ENCODE results near the gene CAP1.
"Not testable (repeated sequence)": the region's sequence is repeated elsewhere in the genome, so short reads cannot be mapped to it uniquely, and the experiment has no call there.

CAP1 gene

DNA sequence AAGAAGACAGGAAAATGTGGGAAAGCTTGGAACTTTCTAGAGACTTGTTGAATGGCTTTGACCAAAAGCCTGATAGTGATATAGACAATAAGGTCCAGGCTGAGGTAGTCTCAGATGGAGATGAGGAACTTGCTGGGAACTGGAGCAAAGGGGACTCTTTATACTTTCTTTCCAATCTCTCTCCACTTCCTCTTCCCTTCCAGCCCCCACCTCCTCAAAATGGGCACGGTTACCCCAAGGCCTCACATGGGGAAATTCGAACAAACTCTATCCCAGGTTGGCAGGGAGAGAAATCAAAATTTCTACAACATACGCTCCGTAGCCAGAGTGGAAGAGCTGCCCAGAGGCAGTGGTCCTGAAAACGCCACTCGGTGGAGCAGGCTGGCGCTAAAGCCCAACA, 41.3 kb downstream of the CAP1 start:
- no peak overlapping the region for H3K9ac ChIP-seq (ENCODE audit: low read length in 2 of 2)
- no peaks in the 10 kb centered on the region for H3K4me1 ChIP-seq (ENCODE audit: control insufficient read depth, insufficient read depth, low read length)
- peaks cover 23 to 33% of the 10 kb centered on the region in 2 donors for H3K36me3 ChIP-seq (ENCODE audit: control insufficient read depth in 2 of 2, insufficient read depth in 2 of 2, low read length in 2 of 2)
- no peaks in the 10 kb centered on the region for H3K9me3 ChIP-seq (ENCODE audit: control insufficient read depth in 2 of 2, low read length in 2 of 2)
- H3K27ac ChIP-seq (ENCODE audit: low read length): no peak overlapping the region
- H3K4me3 ChIP-seq (ENCODE audit: low read length in 2 of 2): no peak overlapping the region
- H3K27me3 ChIP-seq (ENCODE audit: control insufficient read depth in 1 of 2, insufficient read depth in 2 of 2, low read length in 2 of 2): no peaks in the 10 kb centered on the region

DNA sequence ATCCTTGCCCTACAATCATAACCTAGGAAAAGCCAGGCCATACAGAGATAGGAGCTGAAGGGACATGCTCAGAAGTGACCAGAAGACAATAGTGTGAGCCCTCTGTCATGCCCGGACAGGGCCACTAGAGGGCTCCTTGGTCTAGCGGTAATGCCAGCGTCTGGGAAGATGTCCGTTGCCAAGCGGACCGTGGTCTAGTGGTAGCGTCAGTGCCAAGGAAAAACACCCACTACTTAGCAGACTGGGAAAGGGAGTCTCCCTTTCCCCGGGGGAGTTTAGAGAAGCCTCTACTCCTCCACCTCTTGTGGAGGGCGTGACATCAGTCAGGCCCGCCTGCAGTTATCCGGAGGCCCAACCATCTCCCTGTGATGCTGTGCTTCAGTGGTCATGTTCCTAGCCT, 44.2 kb downstream of the CAP1 start:
- not testable (repeated sequence) for H3K9me3 ChIP-seq (ENCODE audit: control insufficient read depth in 2 of 2, low read length in 2 of 2); H3K27ac ChIP-seq (ENCODE audit: low read length); H3K27me3 ChIP-seq (ENCODE audit: control insufficient read depth in 1 of 2, insufficient read depth in 2 of 2, low read length in 2 of 2); H3K4me1 ChIP-seq (ENCODE audit: control insufficient read depth, insufficient read depth, low read length); H3K9ac ChIP-seq (ENCODE audit: low read length in 2 of 2)
- Histone ChIP-seq H3K36me3 (ENCODE audit: control insufficient read depth in 2 of 2, insufficient read depth in 2 of 2, low read length in 2 of 2) (peaks cover 22 to 36% of the 10 kb centered on the region in 2 donors), H3K4me3 (ENCODE audit: low read length in 2 of 2) (peak overlapping the region in 1 of 2 donors; percentile 44)

DNA sequence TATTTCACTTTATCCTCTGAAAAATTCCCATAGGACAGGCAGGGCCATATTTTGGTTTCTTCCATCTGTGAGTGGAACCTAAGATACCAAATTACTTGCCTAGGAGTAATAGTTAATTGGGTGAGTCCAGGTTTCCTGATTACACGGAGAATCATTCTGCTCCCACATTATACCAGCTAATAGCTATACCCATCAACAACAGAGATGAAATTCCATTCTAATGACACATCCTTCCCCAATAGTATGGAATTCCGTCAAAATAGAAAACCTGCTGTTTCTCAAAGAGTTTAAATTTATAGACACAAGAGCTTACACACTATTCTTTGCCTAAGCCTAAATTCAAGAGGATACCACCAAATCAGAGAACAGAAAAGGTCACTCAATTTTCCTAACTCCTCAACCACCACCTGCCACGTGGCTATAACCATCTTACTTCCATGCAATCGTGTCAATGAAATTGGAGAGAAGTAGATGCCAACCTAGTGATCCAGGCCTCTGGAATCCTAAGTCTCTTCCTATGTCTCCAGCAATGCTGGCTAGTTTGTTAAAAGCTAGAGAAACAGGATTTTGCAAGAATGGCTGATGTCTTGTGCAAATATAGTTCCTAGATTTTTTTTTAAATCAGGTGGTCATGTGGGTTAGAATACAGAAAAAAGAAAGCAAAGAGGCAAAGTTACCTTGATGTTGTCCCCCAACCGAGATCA, 50.3 kb downstream of the CAP1 start:
- Histone ChIP-seq H3K36me3 (ENCODE audit: control insufficient read depth in 2 of 2, insufficient read depth in 2 of 2, low read length in 2 of 2) (peaks cover 34 to 36% of the 10 kb centered on the region in 2 donors), H3K4me3 (ENCODE audit: low read length in 2 of 2) (no peak overlapping the region), H3K9ac (ENCODE audit: low read length in 2 of 2) (no peak overlapping the region), H3K9me3 (ENCODE audit: control insufficient read depth in 2 of 2, low read length in 2 of 2) (no peaks in the 10 kb centered on the region), H3K4me1 (ENCODE audit: control insufficient read depth, insufficient read depth, low read length) (no peaks in the 10 kb centered on the region), H3K27ac (ENCODE audit: low read length) (no peak overlapping the region), H3K27me3 (ENCODE audit: control insufficient read depth in 1 of 2, insufficient read depth in 2 of 2, low read length in 2 of 2) (no peaks in the 10 kb centered on the region)

DNA sequence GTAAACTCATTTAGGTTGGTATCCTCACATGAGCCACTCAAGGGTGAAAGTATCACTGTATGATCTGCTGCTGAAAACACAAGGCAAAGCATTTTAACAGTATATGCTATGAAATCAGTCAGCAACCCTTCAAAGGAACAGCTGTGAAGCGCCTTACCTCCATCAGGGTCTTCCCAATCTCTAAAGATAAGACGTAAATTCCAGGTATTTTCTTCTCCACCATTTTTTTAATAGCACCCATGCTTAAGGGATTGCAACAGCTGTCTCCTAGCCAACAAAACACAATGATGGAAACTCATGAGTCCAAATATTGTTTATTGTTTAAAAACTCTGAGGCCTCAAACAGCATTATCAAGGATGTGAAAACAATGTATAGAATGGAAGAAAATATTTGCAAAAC, 51.7 kb downstream of the CAP1 start:
- Histone ChIP-seq H3K4me3 (ENCODE audit: low read length in 2 of 2) (no peak overlapping the region), H3K4me1 (ENCODE audit: control insufficient read depth, insufficient read depth, low read length) (peaks cover 1% of the 10 kb centered on the region), H3K36me3 (ENCODE audit: control insufficient read depth in 2 of 2, insufficient read depth in 2 of 2, low read length in 2 of 2) (peaks cover 25 to 31% of the 10 kb centered on the region in 2 donors), H3K27ac (ENCODE audit: low read length) (no peak overlapping the region), H3K9me3 (ENCODE audit: control insufficient read depth in 2 of 2, low read length in 2 of 2) (no peaks in the 10 kb centered on the region), H3K27me3 (ENCODE audit: control insufficient read depth in 1 of 2, insufficient read depth in 2 of 2, low read length in 2 of 2) (no peaks in the 10 kb centered on the region), H3K9ac (ENCODE audit: low read length in 2 of 2) (no peak overlapping the region)

DNA sequence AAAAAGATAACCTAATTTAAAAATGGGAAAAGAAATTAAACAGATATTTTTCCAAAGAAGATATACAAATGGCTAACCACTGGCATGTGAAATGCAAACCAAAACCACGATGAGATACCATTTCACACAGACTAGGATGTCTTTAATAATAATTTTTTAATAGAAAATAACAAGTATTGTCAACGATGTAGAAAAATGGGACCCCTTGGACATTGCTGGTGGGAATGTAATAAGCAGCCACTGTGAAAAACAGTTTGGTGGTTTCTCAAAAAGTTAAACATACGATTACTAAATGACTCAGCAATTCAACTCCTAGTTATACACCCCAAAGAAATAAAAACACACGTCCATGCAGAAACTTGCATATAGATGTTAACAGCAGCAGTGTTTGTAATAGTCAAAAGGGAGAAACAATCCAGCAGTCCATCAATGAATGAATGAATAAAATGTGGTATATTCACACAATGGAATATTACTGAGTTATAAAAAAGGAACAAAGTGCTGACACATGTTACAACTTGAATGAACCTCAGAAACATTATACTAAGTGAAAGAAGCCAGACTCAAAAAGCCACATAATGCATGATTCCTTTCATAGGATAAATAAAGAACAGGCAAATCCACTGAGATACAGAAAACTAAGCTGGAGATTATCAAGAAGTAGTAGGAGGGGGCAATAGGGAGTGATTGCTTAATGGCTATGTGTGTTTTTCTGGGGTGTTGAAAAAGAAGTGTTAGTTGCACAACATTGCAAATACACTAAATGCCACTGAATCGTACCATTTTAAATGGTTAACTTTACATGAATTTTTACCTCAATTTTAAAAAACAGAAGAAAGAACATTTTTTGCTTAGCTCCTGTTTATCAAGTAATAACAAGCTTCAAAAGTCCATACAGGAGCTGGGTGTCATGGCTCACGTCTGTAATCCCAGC, 52.4 kb downstream of the CAP1 start:
- Histone ChIP-seq H3K36me3 (ENCODE audit: control insufficient read depth in 2 of 2, insufficient read depth in 2 of 2, low read length in 2 of 2) (peaks cover 22 to 26% of the 10 kb centered on the region in 2 donors), H3K4me1 (ENCODE audit: control insufficient read depth, insufficient read depth, low read length) (peaks cover 6% of the 10 kb centered on the region), H3K27ac (ENCODE audit: low read length) (no peak overlapping the region), H3K9ac (ENCODE audit: low read length in 2 of 2) (no peak overlapping the region), H3K9me3 (ENCODE audit: control insufficient read depth in 2 of 2, low read length in 2 of 2) (no peaks in the 10 kb centered on the region), H3K4me3 (ENCODE audit: low read length in 2 of 2) (no peak overlapping the region), H3K27me3 (ENCODE audit: control insufficient read depth in 1 of 2, insufficient read depth in 2 of 2, low read length in 2 of 2) (no peaks in the 10 kb centered on the region)

DNA sequence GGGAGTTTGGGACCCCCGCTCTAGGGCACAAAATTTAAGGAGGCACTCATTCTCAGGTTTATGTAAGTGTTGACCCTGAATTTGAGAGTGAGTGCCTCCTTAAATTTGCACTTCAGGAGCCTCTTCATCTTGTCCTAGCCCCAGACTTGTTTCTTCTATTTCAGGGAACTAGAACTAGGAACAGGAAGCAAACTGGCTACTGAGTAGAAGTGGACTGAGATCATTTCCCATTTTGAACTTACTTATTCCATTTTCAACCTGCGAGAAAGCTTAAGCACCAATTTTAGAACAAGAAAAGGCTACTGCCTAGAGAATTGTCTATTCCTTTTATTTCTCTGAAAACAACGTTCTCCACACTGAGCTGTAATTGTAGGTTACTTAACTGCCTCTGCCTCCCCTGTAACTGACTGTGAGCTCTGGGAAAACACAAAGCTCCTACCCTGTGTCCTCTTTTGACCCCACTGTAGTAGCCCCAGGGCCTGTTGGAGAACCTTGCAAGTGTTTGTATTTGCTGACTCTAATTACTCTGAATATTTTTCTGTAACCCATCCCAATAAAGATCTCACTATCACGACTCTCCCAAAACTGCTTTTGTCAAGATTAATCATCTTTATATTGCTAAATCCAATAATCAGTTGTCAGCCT, 54.1 kb downstream of the CAP1 start:
- Histone ChIP-seq H3K9ac (ENCODE audit: low read length in 2 of 2) (no peak overlapping the region), H3K36me3 (ENCODE audit: control insufficient read depth in 2 of 2, insufficient read depth in 2 of 2, low read length in 2 of 2) (peaks cover 17 to 18% of the 10 kb centered on the region in 2 donors), H3K9me3 (ENCODE audit: control insufficient read depth in 2 of 2, low read length in 2 of 2) (no peaks in the 10 kb centered on the region), H3K4me1 (ENCODE audit: control insufficient read depth, insufficient read depth, low read length) (peaks cover 6% of the 10 kb centered on the region), H3K27ac (ENCODE audit: low read length) (no peak overlapping the region), H3K27me3 (ENCODE audit: control insufficient read depth in 1 of 2, insufficient read depth in 2 of 2, low read length in 2 of 2) (no peaks in the 10 kb centered on the region), H3K4me3 (ENCODE audit: low read length in 2 of 2) (no peak overlapping the region)

DNA sequence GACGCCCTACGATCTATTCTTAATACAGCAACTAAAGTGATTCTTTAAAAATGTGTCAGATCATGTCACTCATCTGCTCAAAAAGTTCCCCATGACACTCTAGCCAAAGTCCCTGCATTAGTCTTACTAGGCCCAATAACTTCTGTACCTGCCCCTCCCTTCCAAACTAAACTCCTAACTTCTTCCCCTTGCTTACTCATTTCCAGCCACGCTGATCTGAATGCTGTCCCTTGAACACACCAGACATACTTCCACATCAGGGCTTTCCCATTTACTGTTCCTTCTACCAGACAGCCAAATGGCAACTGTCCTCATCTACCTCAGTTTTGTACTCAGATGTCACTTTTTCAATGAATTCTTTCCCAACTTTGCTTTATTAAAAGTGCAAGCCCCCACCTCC, 55.3 kb downstream of the CAP1 start:
- H3K27me3 ChIP-seq (ENCODE audit: control insufficient read depth in 1 of 2, insufficient read depth in 2 of 2, low read length in 2 of 2): no peaks in the 10 kb centered on the region
- H3K9ac ChIP-seq (ENCODE audit: low read length in 2 of 2): no peak overlapping the region
- no peak overlapping the region for H3K4me3 ChIP-seq (ENCODE audit: low read length in 2 of 2)
- H3K36me3 ChIP-seq (ENCODE audit: control insufficient read depth in 2 of 2, insufficient read depth in 2 of 2, low read length in 2 of 2): peaks cover 9% of the 10 kb centered on the region in 2 donors
- no peaks in the 10 kb centered on the region for H3K9me3 ChIP-seq (ENCODE audit: control insufficient read depth in 2 of 2, low read length in 2 of 2)
- peaks cover 6% of the 10 kb centered on the region for H3K4me1 ChIP-seq (ENCODE audit: control insufficient read depth, insufficient read depth, low read length)
- H3K27ac ChIP-seq (ENCODE audit: low read length): no peak overlapping the region

DNA sequence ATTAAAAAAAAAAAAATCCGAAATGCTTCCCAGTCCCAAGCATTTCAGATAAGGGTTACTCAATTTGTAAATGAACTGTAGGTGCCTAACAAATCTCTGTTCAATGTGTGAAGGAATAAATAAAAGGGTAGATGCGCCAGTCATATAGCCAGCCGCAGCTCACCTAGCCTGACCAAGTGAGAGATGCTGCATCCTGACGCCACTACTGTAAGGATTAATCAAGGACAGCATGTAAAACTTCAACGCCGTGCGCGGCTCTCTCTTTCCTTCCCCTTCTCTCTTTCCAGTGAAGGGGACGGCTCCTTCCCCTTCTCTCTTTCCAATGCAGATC, 56.1 kb downstream of the CAP1 start:
- Histone ChIP-seq H3K36me3 (ENCODE audit: control insufficient read depth in 2 of 2, insufficient read depth in 2 of 2, low read length in 2 of 2) (peaks cover 4 to 5% of the 10 kb centered on the region in 2 donors), H3K27me3 (ENCODE audit: control insufficient read depth in 1 of 2, insufficient read depth in 2 of 2, low read length in 2 of 2) (no peaks in the 10 kb centered on the region), H3K9ac (ENCODE audit: low read length in 2 of 2) (peak overlapping the region; percentile 66 to 78), H3K9me3 (ENCODE audit: control insufficient read depth in 2 of 2, low read length in 2 of 2) (no peaks in the 10 kb centered on the region), H3K4me1 (ENCODE audit: control insufficient read depth, insufficient read depth, low read length) (peaks cover 6% of the 10 kb centered on the region), H3K4me3 (ENCODE audit: low read length in 2 of 2) (peak overlapping the region; percentile 93 to 95), H3K27ac (ENCODE audit: low read length) (no peak overlapping the region)

DNA sequence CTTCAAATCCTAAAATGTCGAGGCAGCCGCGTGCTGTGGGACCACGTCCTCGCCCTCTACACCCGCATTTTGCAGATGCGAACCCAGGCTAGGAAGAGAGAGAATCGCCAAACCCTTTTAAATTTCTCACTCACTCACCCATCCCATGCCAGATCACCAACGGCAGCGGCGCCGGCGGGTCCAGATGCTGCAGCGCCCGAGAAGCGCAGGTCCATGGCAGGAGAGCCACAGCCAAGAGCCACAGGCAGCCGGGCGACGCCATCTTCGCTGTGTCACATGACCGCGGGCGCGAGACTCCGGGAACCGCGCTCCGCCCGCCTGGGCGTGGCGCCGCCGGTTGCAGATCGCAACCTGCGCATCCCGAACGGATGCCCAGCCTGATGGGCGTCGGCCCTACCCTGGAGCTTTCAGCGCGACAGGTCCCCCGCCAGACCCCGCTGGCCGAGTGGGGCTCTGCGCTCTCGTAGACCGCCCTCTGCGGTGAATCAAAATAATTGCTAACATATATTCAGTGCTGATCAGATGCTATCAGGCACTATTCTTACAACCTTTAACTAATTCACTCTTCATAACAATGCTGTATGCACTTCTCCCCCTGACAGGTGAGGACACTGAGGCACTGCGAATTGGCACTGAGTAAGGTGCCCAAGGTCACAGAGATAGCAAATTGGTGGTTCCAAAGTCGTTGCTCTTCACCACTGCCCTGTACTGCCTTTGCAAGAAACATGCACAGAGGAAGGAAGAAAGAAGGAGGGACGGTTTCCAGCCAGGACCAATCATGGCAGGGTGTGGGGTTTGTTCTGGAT, 56.7 kb downstream of the CAP1 start, which contains the start of gene PPT1:
PPT1 (minus strand) TSS at position 276 of the 806 bp plus-strand sequence; CDS start at position 262, 14 bp downstream.
- Histone ChIP-seq H3K9me3 (ENCODE audit: control insufficient read depth in 2 of 2, low read length in 2 of 2) (no peaks in the 10 kb centered on the region), H3K4me1 (ENCODE audit: control insufficient read depth, insufficient read depth, low read length) (peaks cover 6% of the 10 kb centered on the region), H3K4me3 (ENCODE audit: low read length in 2 of 2) (peak within 1 kb of the TSS; percentile 93 to 95), H3K36me3 (ENCODE audit: control insufficient read depth in 2 of 2, insufficient read depth in 2 of 2, low read length in 2 of 2) (peaks cover under 1 to 1% of the 10 kb centered on the region in 2 donors), H3K9ac (ENCODE audit: low read length in 2 of 2) (peak within 1 kb of the TSS; percentile 66 to 78), H3K27me3 (ENCODE audit: control insufficient read depth in 1 of 2, insufficient read depth in 2 of 2, low read length in 2 of 2) (no peaks in the 10 kb centered on the region), H3K27ac (ENCODE audit: low read length) (no peak within 1 kb of the TSS)

DNA sequence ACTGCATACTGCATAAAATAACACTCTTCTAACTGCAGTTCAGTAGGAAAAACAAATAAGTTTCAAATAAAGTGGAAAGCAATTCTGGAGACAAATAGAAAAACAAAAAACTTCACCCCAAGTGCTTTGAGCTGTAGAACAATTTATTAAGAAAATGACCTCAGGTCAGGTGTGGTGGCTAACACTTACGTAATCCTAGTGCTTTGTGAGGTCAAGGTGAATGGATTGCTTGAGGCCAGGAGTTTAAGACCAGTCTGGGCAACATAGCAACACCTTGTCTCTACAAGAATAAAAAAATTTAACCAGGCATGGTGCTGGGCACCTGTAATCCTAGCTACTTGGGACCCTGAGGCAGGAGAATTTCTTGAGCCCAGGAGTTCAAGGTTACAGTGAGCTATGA, 61.5 kb downstream of the CAP1 start:
- H3K4me1 ChIP-seq (ENCODE audit: control insufficient read depth, insufficient read depth, low read length): peaks cover 6% of the 10 kb centered on the region
- no peak overlapping the region for H3K27ac ChIP-seq (ENCODE audit: low read length)
- no peaks in the 10 kb centered on the region for H3K36me3 ChIP-seq (ENCODE audit: control insufficient read depth in 2 of 2, insufficient read depth in 2 of 2, low read length in 2 of 2)
- no peaks in the 10 kb centered on the region for H3K27me3 ChIP-seq (ENCODE audit: control insufficient read depth in 1 of 2, insufficient read depth in 2 of 2, low read length in 2 of 2)
- H3K9ac ChIP-seq (ENCODE audit: low read length in 2 of 2): no peak overlapping the region
- H3K4me3 ChIP-seq (ENCODE audit: low read length in 2 of 2): no peak overlapping the region
- H3K9me3 ChIP-seq (ENCODE audit: control insufficient read depth in 2 of 2, low read length in 2 of 2): no peaks in the 10 kb centered on the region

All from stomach smooth muscle (tissue), 2 donors.